Suprapubic skin (tissue), 3 donors: ENCODE measurements around the gene RPS8.

Source experiments
- CTCF ChIP-seq, 2 donors: fragments of 200-600 bp in 1 of 2; fragments of 450-650 bp in 1 of 2; sonication (generic) in 1 of 2; IDR thresholded peaks; one replicate each; pipeline ENCODE4 v1.5.1; 2016 to 2019; ENCODE audit warnings: antibody characterized with exemption in 2 of 2, mild to moderate bottlenecking in 1 of 2, moderate library complexity in 1 of 2
- POLR2A ChIP-seq, 2 donors: fragments of 450-650 bp; IDR thresholded peaks; one replicate each; pipeline ENCODE4 v1.6.1; 2017; ENCODE audit warnings: antibody characterized with exemption in 2 of 2, mild to moderate bottlenecking in 2 of 2, moderate library complexity in 2 of 2

- TF ChIP-seq CTCF (IDR thresholded peaks at IDR 0.05) (peak; percentile 99), POLR2A (IDR thresholded peaks at IDR 0.05) (no peak)
Measured at GRCh38 chr1:44786138-44786840, 10.9 kb downstream of the RPS8 start.
